HepG2 (cell line): ENCODE data around the gene FUCA1. TPM values are rescaled to one million over a fixed set of nuclear protein-coding genes. Genes with fewer than 3 reads are reported as not detected.

ENCODE experiments used
- ASH2L ChIP-seq: fragments of 300-600, 200-600 bp; sonication (generic); IDR thresholded peaks from 2 replicates; pipeline ENCODE4 v1.7.0; 2017; ENCODE audit warnings: low read depth, mild to moderate bottlenecking, moderate library complexity, mixed read lengths, low read length; ENCODE audit not compliant: insufficient read length
- BCL3 ChIP-seq: sonication (generic); formaldehyde crosslinking; IDR thresholded peaks from 2 replicates; pipeline ENCODE4 v1.5.1; 2020; ENCODE audit warnings: mild to moderate bottlenecking, missing genetic modification reagents, moderate library complexity
- CTCF ChIP-seq: sonication (generic); formaldehyde crosslinking; IDR thresholded peaks from 2 replicates; pipeline ENCODE4 v1.5.0; 2020; ENCODE audit warnings: mild to moderate bottlenecking, missing genetic modification reagents, moderate library complexity
- GMEB1 ChIP-seq: sonication (generic); formaldehyde crosslinking; IDR thresholded peaks from 2 replicates; pipeline ENCODE4 v1.5.1; 2020; ENCODE audit warnings: missing genetic modification reagents, mild to moderate bottlenecking, borderline replicate concordance
- HINFP ChIP-seq: sonication (generic); formaldehyde crosslinking; IDR thresholded peaks from 2 replicates; pipeline ENCODE4 v1.4.0; 2020; ENCODE audit warnings: low read depth, mild to moderate bottlenecking, missing genetic modification reagents
- NFKB2 ChIP-seq: sonication (generic); formaldehyde crosslinking; IDR thresholded peaks from 2 replicates; pipeline ENCODE4 v1.4.0; 2020; ENCODE audit warnings: missing genetic modification reagents, borderline replicate concordance
- NFRKB ChIP-seq: fragments of 450-650 bp; IDR thresholded peaks from 2 replicates; pipeline ENCODE4 v1.6.1; 2017
- PHF20 ChIP-seq: sonication (generic); formaldehyde crosslinking; IDR thresholded peaks from 2 replicates; pipeline ENCODE4 v1.5.0; 2020; ENCODE audit warnings: mild to moderate bottlenecking, missing genetic modification reagents
- PLRG1 ChIP-seq: fragments of 450-650 bp; conservative IDR thresholded peaks from 2 replicates; pipeline ENCODE4 v1.6.1; 2016
- RBM39 ChIP-seq: fragments of 200-400 bp; formaldehyde crosslinking; IDR thresholded peaks from one replicate; pipeline ENCODE4 v1.6.1; 2018; ENCODE audit warnings: antibody characterized with exemption, mild to moderate bottlenecking, low read depth, low read length; ENCODE audit not compliant: poor library complexity, severe bottlenecking
- SP140L ChIP-seq: sonication (generic); formaldehyde crosslinking; IDR thresholded peaks from 2 replicates; pipeline ENCODE4 v1.4.0; 2020; ENCODE audit warnings: missing genetic modification reagents, borderline replicate concordance
- ZNF207 ChIP-seq: fragments of 450-650 bp; IDR thresholded peaks from 2 replicates; pipeline ENCODE4 v1.6.1; 2016; ENCODE audit warnings: antibody characterized with exemption, borderline replicate concordance
- ZNF460 ChIP-seq: sonication (generic); formaldehyde crosslinking; IDR thresholded peaks from 2 replicates; pipeline ENCODE4 v1.5.1; 2020; ENCODE audit warnings: missing genetic modification reagents, mild to moderate bottlenecking, borderline replicate concordance
- ZNF687 ChIP-seq: sonication (generic); formaldehyde crosslinking; IDR thresholded peaks from 2 replicates; pipeline ENCODE4 v1.5.1; 2020; ENCODE audit warnings: mild to moderate bottlenecking, missing genetic modification reagents, moderate library complexity
- polyA plus RNA-seq, 8 experiments: library from polyadenylated mRNA; depleted of rRNA in 3 of 8; stranded (reverse) in 7 of 8; unstranded in 1 of 8; fragments of >200 nt; fragmentation: Illumina TruSeq in 4 of 8; extraction: Trizol in 4 of 8; gene quantifications; 2 replicates each; pipeline versions ENCODE4 v1.2.1 to v1.2.3, GENCODE V29; 2011 to 2016; ENCODE audit warnings: low read depth in 4 of 8, missing spikeins in 1 of 8, mixed read lengths in 1 of 8; ENCODE audit not compliant: insufficient read depth in 1 of 8
- total RNA-seq, 5 experiments: library from RNA; depleted of rRNA; stranded (reverse); fragments of >200 nt; fragmentation: Illumina TruSeq; extraction: Trizol; gene quantifications; 2 replicates each; pipeline ENCODE4 v1.2.3, GENCODE V29; 2016; ENCODE audit warnings: low read depth in 1 of 5

The FUCA1 gene
- total and polyA plus RNA-seq, 2 of the 13 experiments (the other 11 are each of a cell fraction or from before 2014, with no cell fraction given), result 32.7 to 33.6 TPM

GRCh38 chr1:23838401-23838866, 29.7 kb downstream of the FUCA1 start (continued):
- TF ChIP-seq BCL3 (CRISPR knock-in tag) (no peak), CTCF (0 out of 2 replicates have a peak, but pooled peaks have one; percentile 6), NFRKB (no peak), HINFP (CRISPR knock-in tag) (no peak), ZNF687 (CRISPR knock-in tag) (peak; percentile 65), GMEB1 (CRISPR knock-in tag) (peak; percentile 77), PLRG1 (no peak), ZNF460 (CRISPR knock-in tag) (no peak), PHF20 (no peak), ZNF207 (no peak), RBM39 (no peak), NFKB2 (CRISPR knock-in tag) (no peak), ASH2L (no peak), SP140L (CRISPR knock-in tag) (no peak)
